ENCODE results near the gene CHMP6.

Gene CHMP6

GRCh38 chr17:80971704-80972304 is 19.8 kb upstream of the CHMP6 start:
- DNase-seq, result no peak

GRCh38 chr17:80976701-80977100 is 14.9 kb upstream of the CHMP6 start:
- no peak for DNase-seq

- DNase-seq, result no peak
Measured at GRCh38 chr17:80977172-80977571, 14.5 kb upstream of the CHMP6 start.

- DNase-seq, result no peak
Measured at GRCh38 chr17:80978499-80979497, 12.8 kb upstream of the CHMP6 start.

GRCh38 chr17:80979547-80980378 is 11.9 kb upstream of the CHMP6 start:
- DNase-seq, result no peak

- no peak for DNase-seq
Measured at GRCh38 chr17:80980397-80981061, 11.1 kb upstream of the CHMP6 start.

GRCh38 chr17:80981062-80981902 is 10.4 kb upstream of the CHMP6 start:
- DNase-seq, result peak; percentile 28

GRCh38 chr17:80981929-80982425 is 9.7 kb upstream of the CHMP6 start:
- no peak for DNase-seq

GRCh38 chr17:80982426-80982974 is 9.1 kb upstream of the CHMP6 start:
- DNase-seq, result no peak

- DNase-seq, result no peak
Measured at GRCh38 chr17:80983545-80983944, 8.1 kb upstream of the CHMP6 start.

- no peak for DNase-seq
Measured at GRCh38 chr17:80984749-80985148, 6.9 kb upstream of the CHMP6 start.

GRCh38 chr17:80986046-80986445 is 5.6 kb upstream of the CHMP6 start:
- DNase-seq, result no peak

GRCh38 chr17:80986816-80987475 is 4.7 kb upstream of the CHMP6 start:
- no peak for DNase-seq

GRCh38 chr17:80987941-80988461 is 3.6 kb upstream of the CHMP6 start:
- DNase-seq, result no peak

- no peak for DNase-seq
Measured at GRCh38 chr17:80989586-80989913, 2.1 kb upstream of the CHMP6 start.

GRCh38 chr17:80990921-80991644 is 558 bp upstream of the CHMP6 start:
- no peak for DNase-seq

- DNase-seq, result no peak
Measured at GRCh38 chr17:80992077-80992947, 671 bp downstream of the CHMP6 start.

- no peak for DNase-seq
Measured at GRCh38 chr17:80992948-80993624, 1.4 kb downstream of the CHMP6 start.
